TTC549 (cell line): ENCODE results near the gene PHLPP2.
A peak's percentile ranks its signal among the peaks of the same experiment; 100 is the strongest.

Experiments used
- FAIRE-seq: peaks from 2 replicates; lab custom pipeline; 2012; peaks lifted over from hg19 to GRCh38; lab: Jason Lieb, UNC

PHLPP2 gene, protein sequence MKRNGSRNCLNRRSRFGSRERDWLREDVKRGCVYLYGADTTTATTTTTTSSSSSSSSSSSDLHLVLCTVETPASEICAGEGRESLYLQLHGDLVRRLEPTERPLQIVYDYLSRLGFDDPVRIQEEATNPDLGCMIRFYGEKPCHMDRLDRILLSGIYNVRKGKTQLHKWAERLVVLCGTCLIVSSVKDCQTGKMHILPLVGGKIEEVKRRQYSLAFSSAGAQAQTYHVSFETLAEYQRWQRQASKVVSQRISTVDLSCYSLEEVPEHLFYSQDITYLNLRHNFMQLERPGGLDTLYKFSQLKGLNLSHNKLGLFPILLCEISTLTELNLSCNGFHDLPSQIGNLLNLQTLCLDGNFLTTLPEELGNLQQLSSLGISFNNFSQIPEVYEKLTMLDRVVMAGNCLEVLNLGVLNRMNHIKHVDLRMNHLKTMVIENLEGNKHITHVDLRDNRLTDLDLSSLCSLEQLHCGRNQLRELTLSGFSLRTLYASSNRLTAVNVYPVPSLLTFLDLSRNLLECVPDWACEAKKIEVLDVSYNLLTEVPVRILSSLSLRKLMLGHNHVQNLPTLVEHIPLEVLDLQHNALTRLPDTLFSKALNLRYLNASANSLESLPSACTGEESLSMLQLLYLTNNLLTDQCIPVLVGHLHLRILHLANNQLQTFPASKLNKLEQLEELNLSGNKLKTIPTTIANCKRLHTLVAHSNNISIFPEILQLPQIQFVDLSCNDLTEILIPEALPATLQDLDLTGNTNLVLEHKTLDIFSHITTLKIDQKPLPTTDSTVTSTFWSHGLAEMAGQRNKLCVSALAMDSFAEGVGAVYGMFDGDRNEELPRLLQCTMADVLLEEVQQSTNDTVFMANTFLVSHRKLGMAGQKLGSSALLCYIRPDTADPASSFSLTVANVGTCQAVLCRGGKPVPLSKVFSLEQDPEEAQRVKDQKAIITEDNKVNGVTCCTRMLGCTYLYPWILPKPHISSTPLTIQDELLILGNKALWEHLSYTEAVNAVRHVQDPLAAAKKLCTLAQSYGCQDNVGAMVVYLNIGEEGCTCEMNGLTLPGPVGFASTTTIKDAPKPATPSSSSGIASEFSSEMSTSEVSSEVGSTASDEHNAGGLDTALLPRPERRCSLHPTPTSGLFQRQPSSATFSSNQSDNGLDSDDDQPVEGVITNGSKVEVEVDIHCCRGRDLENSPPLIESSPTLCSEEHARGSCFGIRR (N-terminal part only)

GRCh38 chr16:71724320-71724751 is at the start of gene PHLPP2:
Gene PHLPP2, minus strand, starts transcription at chr16:71724701. Its CDS starts 9,906 bp downstream, at chr16:71714795.
- FAIRE-seq, result no peak

DNA sequence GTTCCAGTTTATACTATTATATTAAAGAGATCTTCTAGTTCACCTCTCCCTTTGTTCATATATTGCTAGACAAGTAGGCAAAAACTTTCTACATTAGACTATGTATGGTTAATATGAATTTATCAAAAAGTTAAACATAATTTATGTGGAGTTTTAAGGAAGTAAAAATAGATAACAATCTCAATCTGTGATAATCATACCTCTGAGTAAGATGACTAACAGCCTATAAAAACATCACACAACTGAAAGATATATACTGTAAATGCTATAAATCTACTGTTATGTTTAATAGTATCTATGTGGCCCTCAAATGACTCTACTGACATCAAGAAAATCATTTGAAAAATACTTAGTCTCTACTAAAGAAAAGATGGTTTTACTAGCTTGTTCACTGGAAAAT is 47.1 kb upstream of the PHLPP2 start:
- FAIRE-seq, result no peak

- no peak for FAIRE-seq
Observed at GRCh38 chr16:71769222-71769621, 44.7 kb upstream of the PHLPP2 start.

DNA sequence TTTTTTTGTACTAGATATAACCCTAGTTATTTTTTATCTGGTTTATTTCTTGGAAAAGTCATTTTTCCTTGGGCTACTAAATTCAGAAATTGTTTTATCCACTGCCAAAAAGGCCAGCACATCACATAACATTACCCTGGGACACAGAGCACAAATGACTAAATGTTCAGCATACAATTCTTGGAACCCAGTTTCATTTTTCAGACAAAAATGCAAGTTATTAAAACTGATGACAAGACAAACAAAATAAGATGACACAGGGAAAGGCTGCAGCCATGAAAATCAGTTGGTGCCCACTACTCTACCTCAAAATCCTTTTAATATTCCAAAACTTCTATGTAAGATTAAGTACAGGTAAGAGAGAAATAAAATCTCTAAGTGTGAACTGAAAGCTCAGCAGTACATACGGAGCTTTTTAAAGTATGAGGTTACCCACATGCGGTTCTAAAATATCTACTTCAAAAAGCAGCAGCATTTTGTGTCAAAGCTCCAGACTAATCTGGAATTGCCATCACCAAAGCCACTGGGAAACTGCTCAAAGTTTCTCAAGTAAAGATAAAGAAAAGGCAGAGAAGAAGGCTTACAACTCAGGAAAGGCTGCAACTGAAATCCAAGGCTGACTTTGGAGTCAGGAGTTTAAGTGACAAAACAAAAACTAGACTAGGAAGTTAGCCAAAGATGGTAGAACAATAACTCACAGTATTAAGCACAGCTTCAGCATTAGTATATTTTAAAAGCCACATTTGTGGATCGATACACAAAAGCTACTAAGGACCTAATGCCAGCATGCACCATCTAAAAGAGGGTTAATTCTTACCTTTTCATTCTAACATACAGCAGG is 42.8 kb upstream of the PHLPP2 start:
- no peak for FAIRE-seq

DNA sequence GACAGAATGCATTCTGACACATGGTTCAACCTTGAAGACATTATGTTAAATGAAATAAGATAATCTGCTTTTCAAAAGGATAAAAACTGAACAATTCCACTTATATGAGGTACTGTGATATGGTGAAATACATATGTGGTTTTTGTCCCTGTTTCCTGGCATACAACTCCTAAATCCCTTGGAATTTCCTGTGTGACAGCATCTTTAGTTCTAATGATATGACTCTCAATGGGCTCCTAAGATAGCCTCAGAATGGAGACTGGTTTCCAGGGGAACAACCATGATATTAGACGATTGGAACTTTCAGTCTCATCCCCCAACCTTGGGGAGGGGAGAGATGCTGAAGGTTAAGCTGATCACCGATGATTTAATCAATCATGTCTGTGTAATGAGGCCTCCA is 37.7 kb upstream of the PHLPP2 start:
- no peak for FAIRE-seq

GRCh38 chr16:71761097-71761496 is 36.6 kb upstream of the PHLPP2 start:
- no peak for FAIRE-seq

DNA sequence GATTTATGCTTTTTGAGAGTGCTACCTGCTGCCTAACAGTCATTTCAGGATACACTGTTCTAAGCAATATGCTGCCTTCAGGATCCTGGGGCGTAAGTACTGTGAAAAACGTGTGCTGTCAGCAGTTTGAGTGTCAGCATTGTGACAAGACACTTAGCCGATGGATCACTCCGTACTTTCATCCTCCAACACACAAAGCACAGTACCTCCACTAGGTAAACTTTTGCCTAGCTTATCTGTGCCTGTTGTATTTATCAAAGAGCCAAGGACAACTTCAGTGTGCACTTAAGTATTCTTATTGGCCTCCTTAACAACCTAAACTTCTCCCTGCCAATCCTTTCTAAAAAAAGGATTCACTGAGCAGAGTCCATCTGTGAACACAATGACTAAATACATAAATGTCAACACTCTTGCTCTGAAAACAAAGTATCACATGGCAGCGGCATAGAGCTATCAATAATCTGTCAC is 33.8 kb upstream of the PHLPP2 start:
- FAIRE-seq, result no peak

- no peak for FAIRE-seq
Observed at GRCh38 chr16:71754652-71755051, 30.2 kb upstream of the PHLPP2 start.

DNA sequence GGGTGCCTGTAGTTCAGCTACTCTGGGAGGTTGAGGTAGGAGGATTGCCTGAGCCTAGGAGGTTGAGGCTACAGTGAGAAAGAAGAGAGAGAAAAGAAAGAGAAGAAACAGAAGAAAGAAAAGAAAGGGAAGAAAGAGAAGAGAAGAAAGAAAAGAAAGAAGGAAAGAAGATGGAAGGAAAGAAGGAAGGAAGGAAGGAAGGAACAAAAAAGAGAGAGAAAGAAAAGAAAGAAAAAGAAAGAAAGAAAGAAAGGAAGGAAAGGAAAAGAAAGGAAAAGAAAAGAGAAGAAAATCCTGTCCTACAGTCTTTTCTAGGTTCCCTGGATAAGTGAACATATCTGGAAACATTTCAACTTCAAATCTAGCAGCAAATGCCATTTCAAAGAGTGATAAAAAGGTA is 29.6 kb upstream of the PHLPP2 start:
- no peak for FAIRE-seq

DNA sequence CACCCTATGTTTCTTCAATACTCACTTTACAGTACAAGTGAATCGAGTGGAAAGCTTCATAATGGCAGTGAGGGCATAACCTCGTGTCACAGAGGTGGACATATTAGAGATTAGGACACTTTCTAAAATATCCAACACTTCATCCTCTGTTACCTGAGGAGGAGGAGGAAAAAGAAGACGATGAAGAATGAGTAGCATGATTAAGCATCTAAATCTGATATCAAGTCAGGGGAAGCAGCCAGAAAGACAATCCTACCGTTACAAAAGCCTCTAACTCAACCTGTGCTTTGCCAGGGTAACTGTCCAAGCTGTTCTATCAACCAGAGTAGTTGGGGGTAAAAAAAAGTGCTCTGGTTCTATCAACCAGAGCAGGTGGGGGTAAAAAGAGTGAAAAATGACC is 23.7 kb upstream of the PHLPP2 start:
- no peak for FAIRE-seq

DNA sequence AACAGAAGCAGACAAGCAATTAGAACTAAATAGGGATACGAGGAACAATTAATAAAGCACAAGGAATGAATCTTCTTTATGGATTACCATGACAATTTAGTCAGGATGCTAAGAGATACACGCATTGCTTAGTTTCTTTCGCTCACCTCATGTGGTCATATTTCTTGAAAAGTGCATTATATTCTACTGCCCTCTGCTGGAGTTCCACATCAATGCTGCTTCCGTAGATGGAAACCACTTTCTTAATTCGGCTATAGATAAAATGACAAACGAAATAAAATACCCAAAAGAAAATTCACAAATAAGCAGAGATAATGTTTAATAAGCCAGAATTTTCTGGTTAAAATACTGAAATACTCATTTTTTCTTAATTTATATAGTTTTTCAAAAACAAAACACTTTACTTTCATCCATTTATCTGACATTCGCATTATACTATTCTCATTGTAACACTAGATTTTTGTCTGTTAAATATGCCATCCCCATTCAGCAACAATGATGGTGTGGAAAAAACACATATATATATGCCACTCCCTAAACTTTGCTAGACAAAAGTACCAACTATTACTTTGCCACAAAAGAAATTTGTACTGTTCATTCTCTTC is 22.0 kb upstream of the PHLPP2 start:
- peak; percentile 84 for FAIRE-seq

- FAIRE-seq, result no peak
Observed at GRCh38 chr16:71738855-71739254, 14.4 kb upstream of the PHLPP2 start.

DNA sequence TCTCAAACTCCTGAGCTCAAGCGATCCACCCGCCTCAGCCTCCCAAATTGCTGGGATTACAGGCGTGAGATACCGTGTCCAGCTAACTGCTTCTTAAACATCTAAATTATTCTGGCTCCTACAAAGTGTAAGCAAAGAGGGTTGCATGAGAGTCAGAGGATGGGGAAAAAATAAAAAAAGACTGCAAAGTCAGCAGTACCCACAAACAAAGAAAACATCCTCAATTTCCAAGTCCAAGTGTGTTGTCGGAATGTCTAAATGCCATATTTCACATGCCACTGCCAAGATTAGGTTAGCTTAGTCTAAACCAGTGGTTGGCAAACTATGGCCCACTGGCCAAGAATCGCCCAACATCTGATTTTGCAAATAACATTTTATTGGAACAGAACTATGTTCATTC is 13.0 kb upstream of the PHLPP2 start:
- FAIRE-seq, result no peak

DNA sequence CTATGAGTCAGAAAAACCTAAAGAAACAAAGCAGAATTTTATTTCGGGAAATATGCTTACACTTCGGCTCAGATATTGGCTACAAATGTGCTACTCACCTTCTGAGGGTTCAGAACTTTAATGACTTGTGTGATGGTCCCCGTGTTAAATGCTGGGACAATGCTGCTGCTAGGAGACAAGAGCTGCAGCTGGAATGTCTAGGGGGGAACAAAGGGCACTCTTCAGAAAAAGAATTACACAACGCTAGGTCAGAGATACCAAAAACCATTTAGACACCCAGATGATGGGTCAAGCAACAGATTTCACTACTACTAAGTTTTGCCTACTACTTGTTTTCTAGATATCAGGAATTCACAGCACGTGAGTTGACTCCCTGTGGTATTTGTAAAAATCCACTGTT is 10.0 kb upstream of the PHLPP2 start:
- no peak for FAIRE-seq

GRCh38 chr16:71732587-71732986 is 8.1 kb upstream of the PHLPP2 start:
- FAIRE-seq, result no peak

DNA sequence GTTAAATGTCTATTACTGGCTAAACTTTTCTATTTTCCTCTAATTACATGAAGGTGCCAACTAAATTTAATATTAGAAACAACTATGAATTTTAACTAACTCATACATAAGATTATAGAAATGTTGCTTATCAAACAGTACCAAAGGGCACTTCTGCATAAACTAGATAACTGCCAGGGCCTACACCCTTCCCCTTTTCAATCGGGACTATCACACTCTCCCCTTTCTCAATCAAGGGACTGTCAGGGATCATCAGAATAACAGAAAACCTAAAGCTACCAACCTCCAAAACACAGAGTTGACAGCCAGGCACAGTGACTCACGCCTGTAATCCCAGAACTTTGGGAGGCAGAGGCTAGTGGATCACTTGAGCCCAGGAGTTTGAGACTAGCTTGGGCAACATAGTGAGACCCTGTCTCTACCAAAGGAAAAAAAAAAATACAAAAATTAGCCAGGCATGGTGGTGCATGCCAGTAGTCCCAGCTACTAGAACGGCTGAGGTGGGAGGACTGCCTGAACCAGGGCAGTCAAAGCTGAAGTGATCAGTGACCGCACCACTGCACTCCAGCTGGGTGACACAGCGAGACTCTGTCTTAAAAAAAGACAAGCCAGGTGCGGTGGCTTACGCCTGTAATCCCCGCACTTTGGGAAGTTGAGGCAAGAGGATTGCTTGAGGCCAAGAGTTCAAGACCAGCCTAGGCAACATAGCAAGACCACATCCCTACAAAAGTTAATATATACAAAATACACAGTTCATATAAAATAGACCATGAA is 3.2 kb upstream of the PHLPP2 start:
- no peak for FAIRE-seq

DNA sequence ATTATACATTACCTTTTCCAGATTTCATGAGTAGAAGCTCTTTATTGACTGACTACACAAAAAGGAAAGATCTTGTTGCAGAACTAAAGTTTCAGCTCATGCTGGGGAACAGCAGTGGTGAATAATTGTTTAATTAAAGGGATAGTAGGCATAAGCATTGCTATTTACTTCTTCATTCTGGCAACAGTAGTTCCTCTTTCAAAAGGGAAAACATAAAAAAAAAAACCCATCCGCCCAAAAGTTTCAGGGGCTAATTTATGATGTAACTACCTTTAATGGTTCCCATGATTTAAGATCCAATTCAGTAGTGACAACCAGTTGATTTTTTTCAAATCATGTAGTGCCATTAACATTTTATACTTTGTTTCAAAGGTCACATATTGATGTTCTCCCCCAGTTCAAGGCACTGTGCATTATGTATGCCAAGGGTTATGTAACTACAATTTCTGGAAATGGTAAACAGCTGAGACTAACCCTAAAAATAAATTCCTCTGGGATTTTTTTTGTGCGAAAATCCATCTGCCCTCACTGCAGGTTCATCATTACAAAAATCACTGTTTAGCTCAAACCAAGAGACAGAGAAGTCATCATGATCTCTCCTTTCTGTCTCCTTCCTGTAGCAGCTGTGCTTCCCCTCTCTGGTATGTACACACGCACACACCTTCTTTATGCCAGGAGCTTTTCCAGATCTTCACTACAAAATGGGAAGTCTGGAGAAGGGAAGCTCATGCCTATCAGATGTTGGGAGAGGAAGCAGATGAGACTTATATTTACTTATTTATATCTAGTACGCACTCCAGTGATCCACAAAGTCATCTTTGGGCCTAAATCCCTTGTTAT is 2.2 kb upstream of the PHLPP2 start:
- FAIRE-seq, result no peak

DNA sequence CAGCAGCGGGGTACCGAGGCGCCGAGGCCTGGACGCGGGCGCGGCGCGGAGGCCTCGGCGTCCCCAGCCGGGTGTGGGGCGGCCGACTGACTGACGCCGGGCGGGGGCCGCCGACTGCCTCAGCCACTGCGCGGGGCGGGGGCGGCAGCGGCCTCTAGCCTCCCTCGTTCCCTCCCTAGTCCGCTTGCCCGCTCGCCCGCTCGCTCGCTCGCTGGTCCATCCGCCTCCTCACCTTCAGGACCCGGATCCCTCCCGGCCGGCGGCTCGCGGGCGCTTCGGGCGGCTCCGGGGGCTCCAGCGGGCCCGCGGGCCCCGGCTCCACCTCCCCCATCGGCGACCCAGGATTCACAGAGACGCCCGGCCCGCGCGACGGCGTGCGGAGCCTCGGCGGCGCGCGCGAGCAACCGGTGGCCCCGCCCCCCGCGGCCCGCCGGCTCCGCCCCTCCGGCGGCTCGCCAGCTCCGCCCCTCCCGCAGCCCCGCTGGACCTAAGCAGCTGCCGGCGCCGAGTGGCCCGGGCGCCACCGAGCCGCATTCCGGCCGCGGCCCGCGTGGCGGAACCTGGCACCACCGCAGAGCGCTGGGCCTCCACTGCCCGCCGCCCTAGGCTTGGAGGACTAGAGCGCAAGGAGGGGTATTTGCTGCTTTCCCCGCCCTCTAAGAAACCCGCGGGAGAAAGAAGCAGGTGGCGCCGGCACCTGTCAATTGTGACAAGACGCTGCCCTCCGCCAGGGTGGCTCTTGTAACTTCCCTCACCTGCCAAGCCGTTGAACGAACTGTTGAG is 773 bp downstream of the PHLPP2 start:
- no peak for FAIRE-seq
